HepG2 (cell line): ENCODE results near the gene ABCG1. TPM values are rescaled to one million over a fixed set of nuclear protein-coding genes. Genes with fewer than 3 reads are reported as not detected.

ENCODE experiments used
- ATF5 ChIP-seq: sonication (generic); formaldehyde crosslinking; IDR thresholded peaks from 2 replicates; pipeline ENCODE4 v1.4.0; 2020; ENCODE audit warnings: mild to moderate bottlenecking, low read depth, missing genetic modification reagents
- DRAP1 ChIP-seq: IDR thresholded peaks from 2 replicates; pipeline ENCODE4 v1.6.1; 2016; ENCODE audit warnings: missing genetic modification reagents, missing compliant biosample characterization
- HOMEZ ChIP-seq: IDR thresholded peaks from 2 replicates; pipeline ENCODE4 v1.6.1; 2016; ENCODE audit warnings: low read depth
- KDM2A ChIP-seq: sonication (generic); formaldehyde crosslinking; IDR thresholded peaks from 2 replicates; pipeline ENCODE4 v1.4.0; 2020; ENCODE audit warnings: low read depth, missing genetic modification reagents, borderline replicate concordance
- SIN3A ChIP-seq: IDR thresholded peaks from 2 replicates; pipeline ENCODE4 v1.6.1; 2011; ENCODE audit warnings: low read depth, mild to moderate bottlenecking, control low read depth, low read length, borderline replicate concordance
- SMC3 ChIP-seq: IDR thresholded peaks from 2 replicates; pipeline ENCODE4 v1.6.1; 2011; ENCODE audit warnings: low read length, improper control_type of control experiment
- SNAPC2 ChIP-seq: sonication (generic); formaldehyde crosslinking; IDR thresholded peaks from 2 replicates; pipeline ENCODE4 v1.8.1; 2022; ENCODE audit warnings: mild to moderate bottlenecking, missing genetic modification reagents
- TARDBP ChIP-seq: sonication (generic); formaldehyde crosslinking; IDR thresholded peaks from 2 replicates; pipeline ENCODE4 v1.8.0; 2022; ENCODE audit warnings: mild to moderate bottlenecking, missing genetic modification reagents
- TCF7L2 ChIP-seq: IDR thresholded peaks from 2 replicates; pipeline ENCODE4 v1.6.1; 2011; ENCODE audit warnings: mild to moderate bottlenecking, low read depth, low read length, moderate library complexity
- ZFP41 ChIP-seq: sonication (generic); formaldehyde crosslinking; IDR thresholded peaks from 2 replicates; pipeline ENCODE4 v1.4.0; 2020; ENCODE audit warnings: mild to moderate bottlenecking, missing genetic modification reagents, borderline replicate concordance
- ZMAT3 ChIP-seq: sonication (generic); formaldehyde crosslinking; conservative IDR thresholded peaks from 2 replicates; pipeline ENCODE4 v1.7.0; 2021; ENCODE audit warnings: missing genetic modification reagents
- ZNF563 ChIP-seq: sonication (generic); formaldehyde crosslinking; IDR thresholded peaks from 2 replicates; pipeline ENCODE4 v1.8.0; 2022; ENCODE audit warnings: mild to moderate bottlenecking, moderate library complexity, missing genetic modification reagents
- ZNF609 ChIP-seq: sonication (generic); formaldehyde crosslinking; IDR thresholded peaks from 2 replicates; pipeline ENCODE4 v1.4.0; 2020; ENCODE audit warnings: mild to moderate bottlenecking, missing genetic modification reagents, borderline replicate concordance
- ZNF615 ChIP-seq: sonication (generic); formaldehyde crosslinking; IDR thresholded peaks from 2 replicates; pipeline ENCODE4 v1.5.0; 2020; ENCODE audit warnings: mild to moderate bottlenecking, missing genetic modification reagents, borderline replicate concordance
- ZNF660 ChIP-seq: sonication (generic); formaldehyde crosslinking; IDR thresholded peaks from 2 replicates; pipeline ENCODE4 v1.5.1; 2020; ENCODE audit warnings: mild to moderate bottlenecking, low read depth, missing genetic modification reagents, borderline replicate concordance
- polyA plus RNA-seq, 8 experiments: library from polyadenylated mRNA; depleted of rRNA in 3 of 8; stranded (reverse) in 7 of 8; unstranded in 1 of 8; fragments of >200 nt; fragmentation: Illumina TruSeq in 4 of 8; extraction: Trizol in 4 of 8; gene quantifications; 2 replicates each; pipeline versions ENCODE4 v1.2.1 to v1.2.3, GENCODE V29; 2011 to 2016; ENCODE audit warnings: low read depth in 4 of 8, missing spikeins in 1 of 8, mixed read lengths in 1 of 8; ENCODE audit not compliant: insufficient read depth in 1 of 8
- total RNA-seq, 5 experiments: library from RNA; depleted of rRNA; stranded (reverse); fragments of >200 nt; fragmentation: Illumina TruSeq; extraction: Trizol; gene quantifications; 2 replicates each; pipeline ENCODE4 v1.2.3, GENCODE V29; 2016; ENCODE audit warnings: low read depth in 1 of 5
- TF ChIP-seq, protein P1 (sequence below): sonication (generic); formaldehyde crosslinking; IDR thresholded peaks from 2 replicates; pipeline ENCODE4 v1.5.0; 2020; ENCODE audit warnings: mild to moderate bottlenecking, missing genetic modification reagents, moderate library complexity
- TF ChIP-seq, protein P2 (sequence below): sonication (generic); formaldehyde crosslinking; IDR thresholded peaks from 2 replicates; pipeline ENCODE4 v1.4.0; 2020; ENCODE audit warnings: missing genetic modification reagents, low read depth, mild to moderate bottlenecking, borderline replicate concordance

Gene ABCG1
- total and polyA plus RNA-seq, 2 of the 13 experiments (the other 11 are each of a cell fraction or from before 2014, with no cell fraction given): 0.04 TPM; not detected in 1

DNA sequence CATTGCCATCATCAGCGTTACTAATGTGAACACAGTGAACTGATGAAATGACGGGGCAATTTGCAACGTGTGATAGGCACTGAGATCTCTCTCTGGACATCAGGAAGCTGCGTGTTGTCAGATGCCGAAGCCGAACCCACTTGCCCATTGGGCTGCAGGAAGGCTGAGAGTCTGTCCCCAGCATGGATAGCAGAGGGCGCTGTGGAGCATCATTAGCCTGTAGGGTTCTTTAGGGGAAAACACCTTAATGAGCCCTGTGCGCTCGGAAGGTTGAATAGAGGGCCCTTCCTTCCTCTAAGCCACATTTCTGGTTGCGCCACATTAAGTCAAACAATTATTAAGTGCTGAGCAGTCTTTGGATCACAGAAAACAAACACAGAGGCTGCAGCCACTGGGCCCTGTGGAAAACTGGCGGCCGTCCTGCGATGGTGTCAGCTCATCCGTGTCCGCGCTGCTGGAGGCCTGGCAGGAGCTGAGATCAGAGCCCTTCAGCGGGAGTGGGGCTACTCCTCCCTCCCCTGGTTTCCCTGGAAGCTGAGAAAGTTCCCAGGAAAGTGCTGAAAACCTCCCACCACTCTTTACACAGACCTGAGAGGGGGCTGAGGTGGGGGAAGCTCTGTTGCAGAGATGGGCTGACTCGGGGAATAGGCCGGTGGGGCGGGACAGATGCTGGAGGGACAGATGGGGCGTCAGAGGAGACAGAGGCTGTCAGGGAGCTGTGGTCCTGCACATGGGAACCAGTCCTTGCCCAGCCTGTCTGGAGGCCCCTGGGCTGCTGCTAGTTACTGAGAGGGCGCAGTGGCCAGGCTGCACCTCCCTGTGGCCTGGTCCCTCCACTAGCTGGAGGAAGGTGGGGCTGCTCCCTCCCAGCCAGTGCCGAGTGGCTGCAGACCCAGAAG, 119.1 kb downstream of the ABCG1 start (continued):
- TF ChIP-seq ZNF609: no peak
- TF ChIP-seq ZFP41 (CRISPR knock-in tag): no peak
- TF ChIP-seq ZNF660 (CRISPR knock-in tag): no peak
- TF ChIP-seq ATF5 (CRISPR knock-in tag): no peak
- no peak for TF ChIP-seq ZMAT3
- TF ChIP-seq HOMEZ (CRISPR knock-in tag): no peak
- peak; percentile 47; the same call in 1 of the 2 replicates for TF ChIP-seq KDM2A (CRISPR knock-in tag)
- peak; percentile 95 for TF ChIP-seq SMC3
- TF ChIP-seq TCF7L2: no peak
- no peak for TF ChIP-seq SIN3A
- no peak for TF ChIP-seq DRAP1 (CRISPR knock-in tag)
- TF ChIP-seq, protein P1, sequence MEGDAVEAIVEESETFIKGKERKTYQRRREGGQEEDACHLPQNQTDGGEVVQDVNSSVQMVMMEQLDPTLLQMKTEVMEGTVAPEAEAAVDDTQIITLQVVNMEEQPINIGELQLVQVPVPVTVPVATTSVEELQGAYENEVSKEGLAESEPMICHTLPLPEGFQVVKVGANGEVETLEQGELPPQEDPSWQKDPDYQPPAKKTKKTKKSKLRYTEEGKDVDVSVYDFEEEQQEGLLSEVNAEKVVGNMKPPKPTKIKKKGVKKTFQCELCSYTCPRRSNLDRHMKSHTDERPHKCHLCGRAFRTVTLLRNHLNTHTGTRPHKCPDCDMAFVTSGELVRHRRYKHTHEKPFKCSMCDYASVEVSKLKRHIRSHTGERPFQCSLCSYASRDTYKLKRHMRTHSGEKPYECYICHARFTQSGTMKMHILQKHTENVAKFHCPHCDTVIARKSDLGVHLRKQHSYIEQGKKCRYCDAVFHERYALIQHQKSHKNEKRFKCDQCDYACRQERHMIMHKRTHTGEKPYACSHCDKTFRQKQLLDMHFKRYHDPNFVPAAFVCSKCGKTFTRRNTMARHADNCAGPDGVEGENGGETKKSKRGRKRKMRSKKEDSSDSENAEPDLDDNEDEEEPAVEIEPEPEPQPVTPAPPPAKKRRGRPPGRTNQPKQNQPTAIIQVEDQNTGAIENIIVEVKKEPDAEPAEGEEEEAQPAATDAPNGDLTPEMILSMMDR (CRISPR knock-in tag): peak; percentile 87
- no peak for TF ChIP-seq SNAPC2 (CRISPR knock-in tag)
- no peak for TF ChIP-seq ZNF615 (CRISPR knock-in tag)
- TF ChIP-seq TARDBP (CRISPR knock-in tag): peak; percentile 41; the same call in 1 of the 2 replicates
- TF ChIP-seq ZNF563 (CRISPR knock-in tag): no peak
- TF ChIP-seq, protein P2, sequence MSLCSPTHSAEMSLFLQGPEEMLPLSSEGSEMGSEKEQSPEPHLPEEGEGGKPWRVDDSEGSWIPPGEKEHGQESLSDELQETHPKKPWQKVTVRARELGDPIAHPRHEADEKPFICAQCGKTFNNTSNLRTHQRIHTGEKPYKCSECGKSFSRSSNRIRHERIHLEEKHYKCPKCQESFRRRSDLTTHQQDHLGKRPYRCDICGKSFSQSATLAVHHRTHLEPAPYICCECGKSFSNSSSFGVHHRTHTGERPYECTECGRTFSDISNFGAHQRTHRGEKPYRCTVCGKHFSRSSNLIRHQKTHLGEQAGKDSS (CRISPR knock-in tag): no peak
